ENCODE data around the gene NUDT4B. TPM values are rescaled to one million over a fixed set of nuclear protein-coding genes. Genes with fewer than 3 reads are reported as not detected.
"Not testable (repeated sequence)": the region's sequence is repeated elsewhere in the genome, so short reads cannot be mapped to it uniquely, and the experiment has no call there.

Gene NUDT4B
- total and polyA plus RNA-seq, 7 donors = 3.0 to 16.3 (median 10.7) TPM; not detected in 1

DNA sequence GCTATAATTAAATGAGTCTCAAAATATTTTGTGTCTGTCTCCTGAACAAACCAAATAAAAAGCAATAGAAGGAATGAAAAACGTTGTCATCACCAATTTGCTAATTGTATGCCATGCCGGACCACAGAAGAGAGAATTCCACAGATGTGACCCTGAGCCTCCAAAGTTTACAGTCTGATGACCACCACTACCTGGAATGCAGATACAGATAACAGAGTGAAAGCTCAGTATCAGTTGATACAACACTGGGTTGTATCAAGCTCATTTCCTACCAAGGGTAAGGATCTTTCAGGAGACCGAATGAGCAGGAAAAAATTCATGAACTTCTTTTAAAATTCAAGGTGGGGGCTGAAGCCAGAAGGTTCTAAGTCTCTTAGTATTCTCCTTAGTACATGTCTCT lies 25.1 kb upstream of the NUDT4B start:
- H3K9me3 ChIP-seq; H3K36me3 ChIP-seq; H3K4me1 ChIP-seq; H3K27ac ChIP-seq; DNase-seq; H3K4me3 ChIP-seq; H3K27me3 ChIP-seq; intact Hi-C loops (cut with DNase I): not testable (repeated sequence)
- WGBS, 2 donors = no CpG with 5 or more reads among the region's 3 CpGs

DNA sequence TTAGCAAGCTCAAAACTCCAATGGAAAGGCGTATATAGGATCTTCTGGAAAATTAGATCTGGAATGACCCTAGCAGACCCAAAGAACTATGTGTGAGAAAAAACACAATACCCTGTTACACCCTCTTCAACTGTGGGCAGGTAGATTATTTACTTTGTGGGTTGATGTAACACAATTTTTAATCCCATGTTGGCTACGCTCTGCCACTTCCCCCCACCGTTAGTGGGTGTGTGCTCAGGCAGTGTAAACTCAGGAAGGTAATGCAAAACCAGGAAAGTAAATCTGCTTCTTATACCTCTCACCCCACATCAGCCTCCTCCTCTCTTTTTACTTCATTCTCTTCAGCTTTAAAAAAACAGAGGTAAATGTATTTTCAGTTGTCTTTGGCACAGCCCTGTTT lies 23.7 kb upstream of the NUDT4B start:
- H3K9me3 ChIP-seq; intact Hi-C loops (cut with DNase I); H3K27ac ChIP-seq; H3K27me3 ChIP-seq; DNase-seq; H3K36me3 ChIP-seq; H3K4me3 ChIP-seq; H3K4me1 ChIP-seq: not testable (repeated sequence)
- no CpG with 5 or more reads among the region's 3 CpGs for WGBS, 2 donors

DNA sequence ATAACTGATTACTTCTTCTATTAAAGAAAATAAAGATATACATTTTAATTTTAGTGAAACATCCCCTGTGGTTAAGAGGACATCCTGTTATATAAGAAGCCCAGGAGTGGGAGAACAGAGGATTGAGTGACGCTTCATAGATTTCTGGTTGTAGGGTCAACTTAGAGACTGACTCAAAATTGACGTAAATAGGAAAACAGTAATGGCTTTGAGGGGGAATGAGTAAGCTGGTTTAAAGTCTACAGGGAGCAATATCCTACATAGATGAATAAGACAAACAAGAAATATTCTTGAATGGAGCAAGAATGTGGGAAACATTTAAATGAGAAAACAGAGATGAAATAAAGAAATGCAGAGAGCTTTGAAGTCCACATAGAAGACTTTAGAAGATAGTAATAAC lies 20.7 kb upstream of the NUDT4B start:
- H3K36me3 ChIP-seq; DNase-seq; H3K9me3 ChIP-seq; H3K27me3 ChIP-seq; H3K4me1 ChIP-seq; intact Hi-C loops (cut with DNase I); H3K27ac ChIP-seq; H3K4me3 ChIP-seq: not testable (repeated sequence)
- no CpG with 5 or more reads among the region's 2 CpGs for WGBS, 2 donors

DNA sequence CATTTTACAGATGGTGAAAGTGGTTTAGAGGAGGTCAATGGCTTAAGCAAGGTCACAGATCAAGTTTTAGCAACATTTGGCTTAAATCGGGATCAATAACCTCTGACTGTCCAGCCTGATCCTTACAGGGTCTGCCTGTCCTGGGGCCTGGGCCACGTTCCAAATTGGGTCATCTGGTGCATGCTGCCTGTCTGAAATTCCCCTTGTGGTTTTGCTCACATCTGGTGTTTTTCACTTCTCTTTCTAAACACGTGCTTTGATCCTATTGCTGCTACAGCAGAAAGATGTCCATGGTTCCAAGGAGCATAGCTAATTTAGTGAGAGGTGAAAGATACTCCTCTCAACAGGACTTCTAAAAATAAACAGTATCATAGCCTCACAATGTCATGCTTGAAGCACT lies 19.4 kb upstream of the NUDT4B start:
- no CpG with 5 or more reads among the region's 3 CpGs for WGBS, 2 donors
- DNase-seq; intact Hi-C loops (cut with DNase I); H3K27me3 ChIP-seq; H3K4me3 ChIP-seq; H3K27ac ChIP-seq; H3K4me1 ChIP-seq; H3K36me3 ChIP-seq; H3K9me3 ChIP-seq: not testable (repeated sequence)

DNA sequence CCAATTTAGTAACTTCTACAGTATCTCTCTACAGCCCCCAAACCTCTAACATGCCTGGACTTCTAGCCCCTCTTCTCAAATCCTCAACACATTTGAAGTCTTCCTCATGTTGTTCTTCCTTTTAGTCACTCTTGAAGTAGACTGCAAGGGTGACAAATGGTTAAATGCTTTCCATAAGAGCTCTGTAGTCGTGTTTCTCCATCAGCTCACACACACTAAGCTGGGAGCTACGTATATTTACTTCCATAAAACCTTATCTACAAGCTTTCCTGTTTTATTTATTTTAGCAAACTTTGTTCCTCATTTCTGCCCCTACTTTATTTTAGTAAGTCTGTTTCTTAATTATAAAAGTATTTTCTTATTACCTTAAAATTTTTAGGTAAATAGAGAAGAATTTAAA lies 19.0 kb upstream of the NUDT4B start:
- no CpG with 5 or more reads among the region's 2 CpGs for WGBS, 2 donors
- intact Hi-C loops (cut with DNase I); H3K4me3 ChIP-seq; H3K4me1 ChIP-seq; DNase-seq; H3K27me3 ChIP-seq; H3K36me3 ChIP-seq; H3K27ac ChIP-seq; H3K9me3 ChIP-seq: not testable (repeated sequence)

DNA sequence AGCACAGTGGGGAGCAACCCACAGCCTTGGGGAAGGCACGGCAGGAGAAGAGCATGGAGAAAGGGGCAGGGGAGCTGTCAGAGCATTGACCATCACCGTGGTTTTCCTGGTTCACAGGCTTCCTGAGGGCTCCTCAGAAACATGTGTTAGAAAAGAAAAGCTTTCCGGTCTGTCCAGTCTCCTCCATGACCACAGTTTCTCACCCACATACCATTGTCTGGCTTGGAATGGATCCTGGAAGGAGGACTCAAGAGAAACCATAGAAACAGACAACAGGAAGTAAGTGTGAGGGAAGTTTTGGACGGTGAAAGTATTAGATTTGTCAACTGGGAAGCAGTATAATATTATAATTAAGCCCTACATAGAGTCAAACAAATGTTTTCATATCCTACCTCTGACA lies 16.3 kb upstream of the NUDT4B start:
- H3K4me3 ChIP-seq; DNase-seq; intact Hi-C loops (cut with DNase I); H3K27me3 ChIP-seq; H3K4me1 ChIP-seq; H3K27ac ChIP-seq; H3K9me3 ChIP-seq; H3K36me3 ChIP-seq: not testable (repeated sequence)
- WGBS, 2 donors = no CpG with 5 or more reads among the region's 4 CpGs

DNA sequence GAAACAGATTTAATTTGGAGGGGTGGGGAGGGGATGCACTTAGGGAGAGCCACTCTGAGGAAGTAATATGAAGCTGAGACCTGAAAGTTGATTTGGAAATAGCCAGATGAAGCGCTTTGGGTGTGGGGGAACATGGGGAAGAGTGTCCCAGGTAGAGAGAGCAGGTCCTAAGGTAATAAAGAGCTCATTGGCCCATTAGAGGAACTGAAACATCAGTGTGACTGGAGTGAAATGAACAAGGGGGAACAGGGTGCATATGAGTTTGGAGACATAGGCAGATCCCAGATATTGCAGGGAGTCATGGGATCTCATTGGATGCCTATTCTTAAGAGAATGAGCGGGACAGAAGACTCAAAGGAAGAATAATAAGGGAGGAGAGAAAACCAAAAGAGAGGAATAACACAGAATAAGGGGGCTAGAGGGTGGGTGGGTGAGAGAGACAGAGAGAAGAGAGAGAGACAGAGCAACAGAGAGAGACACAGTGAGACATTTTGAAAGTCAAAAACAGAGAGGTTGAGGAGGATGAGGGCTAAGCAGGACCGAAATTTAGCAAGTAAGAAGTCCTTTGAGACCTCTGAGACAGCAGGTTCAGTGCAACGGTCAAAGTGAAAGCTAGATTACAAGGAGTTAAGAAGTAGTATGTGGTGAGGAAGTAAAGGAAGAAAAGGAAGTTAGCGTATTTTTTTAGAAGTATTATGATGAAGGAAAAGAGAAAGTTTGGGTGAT lies 14.8 kb upstream of the NUDT4B start:
- H3K27ac ChIP-seq; intact Hi-C loops (cut with DNase I); DNase-seq; H3K4me3 ChIP-seq; H3K36me3 ChIP-seq; H3K9me3 ChIP-seq; H3K4me1 ChIP-seq; H3K27me3 ChIP-seq: not testable (repeated sequence)
- no CpG with 5 or more reads among the region's 5 CpGs for WGBS, 2 donors

DNA sequence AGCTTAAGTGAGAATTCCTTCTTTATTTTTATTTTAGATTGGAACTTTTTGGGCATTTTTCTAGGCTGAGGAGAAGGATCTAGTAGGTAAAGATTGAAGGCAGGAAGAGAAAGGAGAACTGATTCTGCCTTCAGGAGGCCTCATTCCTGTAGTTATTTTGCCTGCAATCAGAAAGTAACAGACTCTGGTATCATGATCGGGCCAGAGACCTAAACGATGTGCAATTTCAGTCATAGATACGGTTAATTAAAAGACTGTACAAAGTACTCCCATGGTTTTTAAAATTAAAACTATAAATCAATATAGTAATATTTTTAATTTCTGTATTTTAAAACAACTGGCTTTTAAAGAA lies 14.3 kb upstream of the NUDT4B start:
- no CpG with 5 or more reads among the region's 3 CpGs for WGBS, 2 donors
- DNase-seq; intact Hi-C loops (cut with DNase I): not testable (repeated sequence)

DNA sequence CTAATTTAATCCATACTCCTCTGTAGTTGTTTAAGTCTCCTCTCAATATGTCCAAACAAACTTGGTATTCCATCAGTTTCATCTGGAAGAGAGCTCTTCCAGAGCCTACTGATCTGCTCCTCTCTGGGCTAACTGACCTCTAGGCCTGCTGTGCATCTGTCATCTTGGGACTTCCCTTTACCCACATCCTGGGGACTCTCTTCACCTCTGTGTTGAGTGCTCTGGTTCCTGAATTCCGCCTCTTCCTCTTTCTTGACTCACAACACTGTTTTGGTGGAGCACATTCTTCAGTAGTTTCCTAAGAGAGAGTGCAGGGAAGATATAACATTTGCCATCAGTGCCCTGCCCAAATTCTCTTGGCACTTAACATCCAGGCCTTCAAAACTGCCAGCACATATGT lies 13.0 kb upstream of the NUDT4B start:
- H3K27ac ChIP-seq; DNase-seq; H3K9me3 ChIP-seq; H3K27me3 ChIP-seq; intact Hi-C loops (cut with DNase I); H3K4me1 ChIP-seq; H3K36me3 ChIP-seq; H3K4me3 ChIP-seq: not testable (repeated sequence)
- WGBS, 2 donors = no CpG with 5 or more reads among the region's 1 CpG

More for the DNA sequence above, 14.3 kb upstream of the NUDT4B start:
- H3K4me1 ChIP-seq, H3K36me3 ChIP-seq, H3K27ac ChIP-seq, H3K4me3 ChIP-seq, H3K9me3 ChIP-seq, H3K27me3 ChIP-seq: not testable (repeated sequence)

DNA sequence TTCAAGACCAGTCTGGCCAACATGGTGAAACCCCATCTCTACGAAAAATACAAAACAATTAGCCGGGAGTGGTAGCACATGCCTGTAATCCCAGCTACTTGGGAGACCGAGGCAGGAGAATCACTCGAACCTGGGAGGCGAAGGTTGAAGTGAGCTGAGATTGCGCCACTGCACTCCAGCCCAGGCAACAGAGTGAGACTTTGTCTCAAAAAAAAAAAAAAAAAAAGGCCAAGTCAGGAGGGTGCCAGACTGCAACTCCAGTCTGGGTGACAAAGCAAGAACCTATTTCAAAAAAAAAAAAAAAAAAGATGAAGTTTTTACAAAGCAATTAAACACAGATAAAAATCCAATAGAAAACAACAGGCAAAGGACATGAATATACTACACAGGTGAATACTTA lies 9.9 kb upstream of the NUDT4B start:
- H3K4me1 ChIP-seq; intact Hi-C loops (cut with DNase I); H3K27me3 ChIP-seq; H3K4me3 ChIP-seq; H3K36me3 ChIP-seq; H3K27ac ChIP-seq; DNase-seq; H3K9me3 ChIP-seq: not testable (repeated sequence)
- no CpG with 5 or more reads among the region's 6 CpGs for WGBS, 2 donors

DNA sequence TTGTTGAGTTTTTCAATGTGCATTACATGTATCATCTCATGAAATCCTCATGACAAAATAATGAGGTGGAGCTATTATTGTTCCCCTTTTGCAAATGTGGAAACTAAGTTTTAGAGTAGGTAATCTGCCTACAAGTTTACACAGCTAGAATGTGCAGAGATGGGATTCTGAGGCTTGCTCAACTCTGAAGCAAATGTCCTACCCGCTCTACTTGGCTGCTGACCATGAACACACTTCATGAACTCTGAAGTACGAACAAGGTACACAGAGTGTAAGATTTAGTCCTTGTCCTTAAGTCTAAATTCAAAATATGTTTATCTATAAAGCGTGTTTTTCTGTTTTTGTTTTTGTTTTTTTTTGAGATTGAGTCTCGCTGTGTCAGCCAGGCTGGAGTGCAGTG lies 5.4 kb upstream of the NUDT4B start:
- WGBS, 2 donors = no CpG with 5 or more reads among the region's 4 CpGs
- H3K27me3 ChIP-seq; H3K36me3 ChIP-seq; H3K4me1 ChIP-seq; H3K4me3 ChIP-seq; intact Hi-C loops (cut with DNase I); H3K9me3 ChIP-seq; H3K27ac ChIP-seq; DNase-seq: not testable (repeated sequence)

DNA sequence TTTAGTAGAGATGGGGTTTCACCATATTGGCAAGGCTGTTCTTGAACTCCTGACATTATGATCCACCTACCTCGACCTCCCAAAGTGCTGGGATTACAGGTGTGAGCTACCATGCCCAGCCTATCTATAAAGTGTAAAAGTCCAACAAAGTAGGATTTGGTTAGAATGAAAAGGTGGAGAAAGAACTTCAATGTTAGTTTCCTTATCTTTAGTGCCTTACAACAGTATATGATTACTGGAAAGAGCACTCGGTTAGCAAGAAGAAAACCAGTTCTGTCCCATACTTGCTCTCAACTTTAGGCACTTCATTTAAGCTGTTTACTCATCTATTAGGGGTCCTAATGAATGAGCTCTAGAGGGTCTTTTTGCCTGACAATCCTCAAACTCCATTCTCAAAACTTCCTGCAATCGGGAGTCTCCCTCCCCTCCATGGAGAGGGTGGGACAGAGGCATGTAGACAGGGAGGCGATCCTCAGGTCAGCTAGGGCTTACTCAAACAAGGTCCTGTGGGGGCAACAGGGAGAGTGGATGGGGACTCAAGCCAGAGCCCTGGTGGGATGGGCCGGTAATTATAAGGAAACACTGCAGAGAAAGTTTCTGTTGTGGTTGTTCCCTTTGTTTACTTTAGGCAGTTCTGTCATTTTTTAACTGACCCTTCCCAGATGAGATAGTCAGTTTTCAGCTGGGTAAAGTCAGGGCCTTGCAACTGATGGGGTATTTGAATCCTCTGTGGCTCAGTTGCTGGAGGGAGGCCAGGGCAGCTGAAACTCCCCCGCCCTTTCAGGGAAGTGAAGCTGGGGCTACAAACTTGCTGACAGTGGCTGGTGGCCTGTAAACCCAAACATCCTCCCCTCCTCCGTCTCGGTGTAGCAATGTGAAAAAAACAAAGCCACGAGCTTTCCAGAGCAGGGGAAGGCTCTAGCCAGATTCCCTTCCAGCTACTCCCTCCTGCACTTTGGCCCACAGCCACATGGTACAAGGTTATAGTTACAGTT lies 4.6 kb upstream of the NUDT4B start:
- DNase-seq; H3K4me1 ChIP-seq; intact Hi-C loops (cut with DNase I); H3K36me3 ChIP-seq; H3K9me3 ChIP-seq; H3K4me3 ChIP-seq; H3K27ac ChIP-seq; H3K27me3 ChIP-seq: not testable (repeated sequence)
- no CpG with 5 or more reads among the region's 9 CpGs for WGBS, 2 donors

DNA sequence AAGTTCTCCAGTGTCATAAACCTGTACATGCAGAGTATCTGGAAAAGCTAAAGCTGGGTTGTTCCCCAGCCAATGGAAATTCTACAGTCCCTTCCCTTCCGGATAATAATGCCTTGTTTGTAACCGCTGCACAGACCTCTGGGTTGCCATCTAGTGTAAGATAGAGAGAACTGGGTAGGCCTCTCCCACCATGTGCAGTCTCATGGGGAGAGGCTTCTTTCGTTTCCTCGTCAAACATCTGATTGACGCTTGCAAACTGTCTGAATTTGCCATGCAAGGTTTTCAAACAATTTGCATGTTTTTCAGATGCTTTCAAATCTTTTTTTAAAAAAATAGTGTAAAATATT lies 734 bp downstream of the NUDT4B start:
- H3K4me3 ChIP-seq; intact Hi-C loops (cut with DNase I); H3K36me3 ChIP-seq; H3K27me3 ChIP-seq; H3K27ac ChIP-seq; DNase-seq; H3K9me3 ChIP-seq; H3K4me1 ChIP-seq: not testable (repeated sequence)
- WGBS, 2 donors = no CpG with 5 or more reads among the region's 5 CpGs
